Heart left ventricle (tissue), 16 donors: ENCODE data around the gene GPR143. TPM values are rescaled to one million over a fixed set of nuclear protein-coding genes. Genes with fewer than 3 reads are reported as not detected.

Experiments used
- ATAC-seq, 4 donors: fragments of 200-7000 bp; cut with Tn5 transposase; one replicate each; pipeline ENCODE4 v1.9.1; 2020 to 2022; ENCODE audit warnings: moderate library complexity in 4 of 4, mild to moderate bottlenecking in 3 of 4, moderate number of reproducible peaks in 1 of 4
- DNase-seq, 5 donors: peaks; one replicate each; pipeline ENCODE4 v3.0.0-alpha.2; 2020
- H3K27ac ChIP-seq, 12 donors: fragments of 200-600 bp; sonication (generic) in 4 of 12; one replicate each; pipeline versions ENCODE4 v1.5.0 to v1.8.0; 2016 to 2022; ENCODE audit warnings: mild to moderate bottlenecking in 2 of 12
- H3K27me3 ChIP-seq, 9 donors: fragments of 200-600 bp; sonication (generic) in 2 of 9; one replicate each; pipeline versions ENCODE4 v1.5.1 to v1.8.0; 2016 to 2022; ENCODE audit warnings: mild to moderate bottlenecking in 3 of 9
- H3K36me3 ChIP-seq, 9 donors: fragments of 200-600 bp; sonication (generic) in 2 of 9; one replicate each; pipeline versions ENCODE4 v1.5.0 to v1.8.0; 2018 to 2022; ENCODE audit warnings: mild to moderate bottlenecking in 2 of 9
- H3K4me1 ChIP-seq, 12 donors: fragments of 200-600 bp; sonication (generic) in 4 of 12; one replicate each; pipeline versions ENCODE4 v1.5.0 to v1.8.0; 2016 to 2022; ENCODE audit warnings: mild to moderate bottlenecking in 3 of 12
- H3K4me3 ChIP-seq, 12 donors: fragments of 200-600 bp; sonication (generic) in 4 of 12; one replicate each; pipeline versions ENCODE4 v1.5.0 to v1.8.0; 2017 to 2022; ENCODE audit warnings: mild to moderate bottlenecking in 9 of 12, moderate library complexity in 4 of 12
- H3K9me3 ChIP-seq, 12 donors: fragments of 200-600 bp; sonication (generic) in 4 of 12; one replicate each; pipeline versions ENCODE4 v1.5.0 to v1.8.0; 2016 to 2022; ENCODE audit warnings: mild to moderate bottlenecking in 1 of 12
- CTCF ChIP-seq, 12 donors: fragments of 200-600 bp; sonication (generic) in 4 of 12; IDR thresholded peaks; one replicate each; pipeline versions ENCODE4 v1.5.0 to v1.8.0; 2018 to 2022; ENCODE audit warnings: antibody characterized with exemption in 12 of 12, mild to moderate bottlenecking in 5 of 12
- POLR2A ChIP-seq, 2 donors: fragments of 450-650 bp; IDR thresholded peaks; one replicate each; pipeline ENCODE4 v1.6.1; 2017; ENCODE audit warnings: antibody characterized with exemption in 2 of 2, mild to moderate bottlenecking in 2 of 2, moderate library complexity in 2 of 2
- WGBS, 4 donors: extraction: QIAGEN DNeasy Blood & Tissue Kit in 2 of 4; methylation state at CpG; one replicate each; pipeline versions ENCODE4 v1.1.5 to v1.1.7; 2013 to 2018; 5-methylcytosine and 5-hydroxymethylcytosine counted together
- intact Hi-C, 10 donors: fragments of 100-400 bp; cut with DNase I; formaldehyde crosslinking; loops; one replicate each; pipeline versions ENCODE4 v1.11.1 to v1.14.2; 2022
- polyA plus RNA-seq, 2 donors: library from polyadenylated mRNA; stranded (reverse); fragments of 200-250 nt; gene quantifications; one replicate each; pipeline ENCODE4 v1.2.3, GENCODE V29; 2013
- total RNA-seq, 9 donors: library from RNA; depleted of rRNA in 2 of 9; stranded (reverse); fragments of >200 nt in 2 of 9; fragmentation: NEBNext Ultra II Directional in 3 of 9; extraction: Animal tissue kit (Norgen Biotek cat#: 25700) in 3 of 9; gene quantifications; one replicate each; pipeline versions ENCODE4 v1.1.0 to v1.2.4, GENCODE V29; 2016 to 2023
- donor health status: ischemic (EF 13 %, LVEDD 7.1; RV severe dilation, severe dysfunction).
- donor health status: healthy with polysubstance abuse.
- donor health status: DM: no; HTN: yes; CAD: no.
- donor health status: DM: no; HTN: no; CAD: no.
- donor health status: ischemic (EF 25% LVEDD 6.9; RV normal size, moderate dysfunction).
- donor health status: ischemic (EF 25% LVEDD 5.7; RV mildly dilated, moderate dysfunction).
- donor health status: healthy.
- donor health status: DM: yes; HTN: yes; CAD: no.
- donor health status: ischemic (EF 35%, LVEDD 5.7; RV mildly dilated, moderate dysfunction).
- donor health status: nonischemic (EF 11% LVEDD 7.7; RV severe dilation, severe dysfunction).
- donor health status: DM: yes; HTN: yes; CAD: no.
- donor health status: PGD.
- donor health status: ischemic (EF 29% LVEDD 5.4; RV normal size, mild dysfunction).
- donor health status: nonischemic (EF 23%, LVEDD 6.1; RV moderate dilation, normal function).

The GPR143 gene
- total and polyA plus RNA-seq, 11 donors: 0.11 to 0.91 (median 0.31) TPM; not detected in 8

GRCh38 chrX:9785944-9786797 is 20.5 kb upstream of the GPR143 start, which contains the start of gene SHROOM2:
TSS of gene SHROOM2 (plus strand) at chrX:9786429. CDS start at chrX:9786546, 117 bp downstream.
- 0 to 23% (median 0%) methylated on average over 4 to 129 of the region's 132 CpGs; no CpG with 5 or more reads in 1 of the 4 donors for WGBS, 4 donors
- peak within 1 kb of the TSS in 1 of 12 donors; percentile 11 for H3K27ac ChIP-seq
- no peaks in the 10 kb centered on the region for H3K9me3 ChIP-seq
- DNase-seq (no peak), ATAC-seq (peak in 2 of 4 donors; percentile 32 to 59)
- intact Hi-C loops: no loop called here
- peaks cover 0 to 74% (median 0%) of the 10 kb centered on the region in 9 donors for H3K27me3 ChIP-seq
- H3K4me1 ChIP-seq: peaks cover 0 to 17% (median 0%) of the 10 kb centered on the region in 12 donors
- H3K36me3 ChIP-seq: no peaks in the 10 kb centered on the region
- H3K4me3 ChIP-seq: peak within 1 kb of the TSS; percentile 15 to 68 (median 51)
- TF ChIP-seq CTCF (IDR thresholded peaks at IDR 0.05): no peak
- no peak for TF ChIP-seq POLR2A (IDR thresholded peaks at IDR 0.05)

DNA sequence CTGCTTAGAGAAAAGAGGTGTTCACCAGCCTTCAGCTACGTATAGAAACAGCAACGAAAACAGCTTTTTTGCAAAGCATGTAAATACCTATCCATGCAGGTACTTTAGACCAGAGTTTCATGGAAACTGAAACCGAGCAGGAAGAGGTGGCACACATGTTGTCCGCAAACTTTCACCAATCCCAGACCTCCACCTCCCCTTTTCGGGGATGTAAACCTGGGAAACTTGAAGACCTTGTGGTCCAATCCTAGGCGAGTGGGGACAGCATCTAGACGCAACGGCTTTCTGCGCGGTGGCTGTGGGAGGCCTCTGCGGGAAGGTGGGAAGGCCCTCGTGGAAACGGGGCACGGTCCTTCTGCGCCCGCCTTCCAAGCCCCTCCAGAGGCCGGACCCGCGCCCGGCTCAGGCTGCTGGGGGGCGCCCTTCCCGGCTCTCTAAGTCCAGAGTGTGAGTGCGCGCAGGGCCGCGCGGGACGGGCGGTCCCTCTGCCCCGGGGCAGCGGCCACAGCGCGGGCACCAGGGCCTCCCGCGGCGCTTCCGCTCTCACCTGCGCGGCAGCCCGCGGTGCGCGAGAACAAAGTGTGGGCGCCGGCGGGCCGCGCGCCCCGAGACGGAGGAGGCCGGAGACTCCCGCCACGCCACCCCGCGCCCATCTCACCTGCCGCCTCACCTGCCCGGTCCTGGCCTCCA is 19.8 kb upstream of the GPR143 start:
- Histone ChIP-seq H3K36me3 (no peaks in the 10 kb centered on the region), H3K27me3 (peaks cover 0 to 72% (median 0%) of the 10 kb centered on the region in 9 donors), H3K9me3 (no peaks in the 10 kb centered on the region), H3K4me1 (peaks cover 0 to 17% (median 0%) of the 10 kb centered on the region in 12 donors), H3K4me3 (peak overlapping the region in 11 of 12 donors; percentile 8 to 68 (median 51)), H3K27ac (no peak overlapping the region)
- intact Hi-C loops: no loop called here
- 12 to 42% (median 15%) methylated on average over 27 to 58 of the region's 58 CpGs for WGBS, 4 donors
- TF ChIP-seq CTCF (IDR thresholded peaks at IDR 0.05) (no peak), POLR2A (IDR thresholded peaks at IDR 0.05) (no peak)
- no peak for DNase-seq
- peak in 2 of 4 donors; percentile 24 to 33 for ATAC-seq

GRCh38 chrX:9784332-9784731 is 18.7 kb upstream of the GPR143 start:
- Histone ChIP-seq H3K4me1 (peaks cover 0 to 17% (median 0%) of the 10 kb centered on the region in 12 donors), H3K4me3 (no peak overlapping the region), H3K27me3 (peaks cover 0 to 62% (median 0%) of the 10 kb centered on the region in 9 donors), H3K9me3 (no peaks in the 10 kb centered on the region), H3K36me3 (no peaks in the 10 kb centered on the region), H3K27ac (no peak overlapping the region)
- ATAC-seq: no peak
- WGBS, 4 donors: 78 to 96% (median 92%) methylated on average over 8 of the region's 8 CpGs
- intact Hi-C loops: no loop called here
- no peak for DNase-seq
- TF ChIP-seq CTCF (IDR thresholded peaks at IDR 0.05) (no peak), POLR2A (IDR thresholded peaks at IDR 0.05) (no peak)

DNA sequence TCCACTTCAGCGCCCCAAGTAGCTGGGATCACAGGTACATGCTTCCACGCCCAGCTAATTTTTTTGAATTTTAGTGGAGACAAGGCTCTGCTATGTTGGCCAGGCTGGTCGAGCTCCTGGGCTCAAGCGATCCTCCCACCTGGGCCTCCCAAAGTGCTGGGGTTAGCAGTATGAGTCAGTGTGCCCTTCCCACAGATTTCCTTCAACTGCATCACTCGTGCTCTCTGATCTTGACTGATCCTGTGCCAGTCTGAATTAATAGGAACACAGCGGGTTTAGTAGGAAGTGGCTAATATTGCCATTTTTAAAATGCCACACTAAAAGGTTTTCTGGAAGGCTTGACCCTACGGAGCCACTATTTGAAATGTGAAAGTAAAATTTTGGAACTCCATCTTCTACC is 16.3 kb upstream of the GPR143 start:
- no peaks in the 10 kb centered on the region for H3K9me3 ChIP-seq
- peaks cover 0 to 41% (median 0%) of the 10 kb centered on the region in 9 donors for H3K27me3 ChIP-seq
- no peak overlapping the region for H3K27ac ChIP-seq
- no peak overlapping the region for H3K4me3 ChIP-seq
- no peaks in the 10 kb centered on the region for H3K36me3 ChIP-seq
- no peak for TF ChIP-seq POLR2A (IDR thresholded peaks at IDR 0.05)
- no peak for TF ChIP-seq CTCF (IDR thresholded peaks at IDR 0.05)
- H3K4me1 ChIP-seq: peaks cover 0 to 15% (median 0%) of the 10 kb centered on the region in 12 donors
- ATAC-seq: no peak
- DNase-seq: no peak
- intact Hi-C loops: no loop called here
- WGBS, 4 donors: 79 to 93% (median 90%) methylated on average over 7 of the region's 7 CpGs
